Caco-2 (cell line): ENCODE results near the gene UBAP2. TPM values are rescaled to one million over a fixed set of nuclear protein-coding genes. Genes with fewer than 3 reads are reported as not detected.

ENCODE experiments used
- BruUV-seq: library from RNA; stranded (reverse); fragments of 400-500 nt; replicated peaks from 2 replicates; lab custom pipeline; 2021; lab: Mats Ljungman, UMichigan
- CTCF ChIA-PET: fragments of 300-600 bp; sonication (Branson Sonifier 250); formaldehyde crosslinking; loops from one replicate; lab custom pipeline; 2022; ENCODE audit warnings: antibody characterized with exemption; lab: Charles Lee
- POLR2A ChIA-PET: fragments of 300-600 bp; sonication (Branson Sonifier 250); formaldehyde crosslinking; loops from one replicate; lab custom pipeline; 2022; ENCODE audit warnings: antibody characterized with exemption; lab: Charles Lee
- DNase-seq, 2 experiments: peaks; one replicate each; pipeline versions ENCODE4 v3.0.0 to v3.0.0-alpha.2; 2020 to 2022
- H3K27me3 ChIP-seq: replicated peaks from 2 replicates; pipeline ENCODE4 v1.6.0; 2011; ENCODE audit warnings: low read length; ENCODE audit not compliant: control insufficient read depth, insufficient read depth
- H3K36me3 ChIP-seq: 2 replicates; pipeline ENCODE4 v1.5.1; 2011; ENCODE audit warnings: low read length; ENCODE audit not compliant: control insufficient read depth, insufficient read depth
- H3K4me1 ChIP-seq: fragments of 250-450 bp; sonication (Bioruptor Pico); 2 replicates; pipeline ENCODE4 v1.5.1; 2020; ENCODE audit warnings: mild to moderate bottlenecking
- H3K4me3 ChIP-seq: 2 replicates; pipeline ENCODE4 v1.5.1; 2011; ENCODE audit warnings: low read depth, mild to moderate bottlenecking, control low read depth, low read length
- H3K9me3 ChIP-seq: fragments of 250-450 bp; sonication (Bioruptor Pico); 2 replicates; pipeline ENCODE4 v1.5.1; 2020; ENCODE audit warnings: mild to moderate bottlenecking, moderate library complexity
- H3K27ac Mint-ChIP-seq: one replicate; pipeline ENCODE4 v1.8.0; 2022; ENCODE audit warnings: mixed read lengths; ENCODE audit not compliant: unreplicated experiment
- H3K27me3 Mint-ChIP-seq: one replicate; pipeline ENCODE4 v1.8.0; 2022; ENCODE audit warnings: mixed read lengths; ENCODE audit not compliant: insufficient read depth, unreplicated experiment
- H3K36me3 Mint-ChIP-seq: one replicate; pipeline ENCODE4 v1.8.0; 2022; ENCODE audit warnings: mild to moderate bottlenecking, mixed read lengths; ENCODE audit not compliant: insufficient read depth, unreplicated experiment
- H3K4me1 Mint-ChIP-seq: one replicate; pipeline ENCODE4 v1.8.0; 2022; ENCODE audit warnings: low read depth, mixed read lengths; ENCODE audit not compliant: unreplicated experiment
- H3K4me3 Mint-ChIP-seq: one replicate; pipeline ENCODE4 v1.8.0; 2022; ENCODE audit warnings: mild to moderate bottlenecking, moderate library complexity, mixed read lengths; ENCODE audit not compliant: unreplicated experiment
- H3K9me3 Mint-ChIP-seq: one replicate; pipeline ENCODE4 v1.8.0; 2022; ENCODE audit warnings: mixed read lengths; ENCODE audit not compliant: unreplicated experiment
- CTCF ChIP-seq, 2 experiments: fragments of 200-600 bp in 1 of 2; IDR thresholded peaks; 1 replicate in 1 of 2; 2 replicates in 1 of 2; pipeline versions ENCODE4 v1.5.1 to v1.8.0; 2011 to 2022; ENCODE audit warnings: antibody characterized with exemption in 1 of 2, control low read depth in 1 of 2, inconsistent platforms in 1 of 2, low read depth in 1 of 2, low read length in 1 of 2, mild to moderate bottlenecking in 1 of 2, moderate library complexity in 1 of 2; ENCODE audit not compliant: insufficient read depth in 1 of 2, severe bottlenecking in 1 of 2, unreplicated experiment in 1 of 2
- intact Hi-C: fragments of 100-400 bp; cut with micrococcal nuclease; formaldehyde crosslinking; loops from one replicate; pipeline ENCODE4 v1.10.0; 2022; ENCODE audit not compliant: unreplicated experiment
- total RNA-seq: library from RNA; stranded (reverse); gene quantifications from 2 replicates; pipeline ENCODE4 v1.2.3, GENCODE V29; 2022

UBAP2 gene
- total RNA-seq, 1 experiment from 2014 or later = 87.5 TPM

GRCh38 chr9:33926746-33927485 lies 121.8 kb downstream of the UBAP2 start:
- intact Hi-C loops = loop anchor here (5.0 to 10.0 kb wide), 3 partner anchors 112 to 328 kb away; partner anchors contain the start of gene UBE2R2
- TF ChIP-seq CTCF (IDR thresholded peaks at IDR 0.05; ENCODE audit: insufficient read depth in 1 of 2, low read depth in 1 of 2, low read length in 1 of 2, severe bottlenecking in 1 of 2, unreplicated experiment in 1 of 2) = no peak
- Mint-ChIP-seq H3K27ac (peak overlapping the region; percentile 66), H3K4me1 (no peaks in the 10 kb centered on the region), H3K27me3 (no peaks in the 10 kb centered on the region), H3K4me3 (no peak overlapping the region), H3K9me3 (no peaks in the 10 kb centered on the region), H3K36me3 (peaks cover 97% of the 10 kb centered on the region)
- no TSS peak for BruUV-seq
- peaks cover 14% of the 10 kb centered on the region for H3K36me3 ChIP-seq
- no peaks in the 10 kb centered on the region for H3K9me3 ChIP-seq
- H3K4me1 ChIP-seq = no peaks in the 10 kb centered on the region
- CTCF ChIA-PET = interaction anchor here (0.9 kb wide), 1 partner anchor 29 kb away, joined by 3 read pairs; no protein-coding TSS in a partner anchor
- H3K4me3 ChIP-seq = no peak overlapping the region
- H3K27me3 ChIP-seq = no peaks in the 10 kb centered on the region
- DNase-seq = no peak
- POLR2A ChIA-PET = no interaction called here

- ChIA-PET CTCF (interaction anchor here (0.6 to 1.7 kb wide), 5 partner anchors 14 to 327 kb away, joined by 3 to 18 read pairs (median 4); no protein-coding TSS in a partner anchor), POLR2A (no interaction called here)
- Histone ChIP-seq H3K4me3 (no peak overlapping the region), H3K4me1 (no peaks in the 10 kb centered on the region), H3K27me3 (no peaks in the 10 kb centered on the region), H3K36me3 (peaks cover 12% of the 10 kb centered on the region), H3K9me3 (no peaks in the 10 kb centered on the region)
- H3K27me3 Mint-ChIP-seq = no peaks in the 10 kb centered on the region
- no peaks in the 10 kb centered on the region for H3K9me3 Mint-ChIP-seq
- intact Hi-C loops = loop anchor here (5.0 to 10.0 kb wide), 3 partner anchors 110 to 330 kb away; partner anchors contain the start of gene UBE2R2
- H3K27ac Mint-ChIP-seq = peak overlapping the region; percentile 21
- peak; percentile 39 to 66 for TF ChIP-seq CTCF (IDR thresholded peaks at IDR 0.05; ENCODE audit: insufficient read depth in 1 of 2, low read depth in 1 of 2, low read length in 1 of 2, severe bottlenecking in 1 of 2, unreplicated experiment in 1 of 2)
- no peaks in the 10 kb centered on the region for H3K4me1 Mint-ChIP-seq
- DNase-seq = peak in 1 of 2 experiments; percentile 67
- H3K36me3 Mint-ChIP-seq = peaks cover 97% of the 10 kb centered on the region
- BruUV-seq = no TSS peak
- no peak overlapping the region for H3K4me3 Mint-ChIP-seq
Measured at GRCh38 chr9:33924978-33925797, 123.5 kb downstream of the UBAP2 start.
